GM18517 (cell line): Measurements from ENCODE around the gene TMEM106B.
"Not testable (repeated sequence)": the region's sequence is repeated elsewhere in the genome, so short reads cannot be mapped to it uniquely, and the experiment has no call there.

Experiments
- ATAC-seq: cut with Tn5 transposase; IDR thresholded peaks from one replicate; pipeline ENCODE4 v1.9.1; 2021; ENCODE audit warnings: mild to moderate bottlenecking, moderate library complexity; ENCODE audit not compliant: unreplicated experiment

TMEM106B gene

DNA sequence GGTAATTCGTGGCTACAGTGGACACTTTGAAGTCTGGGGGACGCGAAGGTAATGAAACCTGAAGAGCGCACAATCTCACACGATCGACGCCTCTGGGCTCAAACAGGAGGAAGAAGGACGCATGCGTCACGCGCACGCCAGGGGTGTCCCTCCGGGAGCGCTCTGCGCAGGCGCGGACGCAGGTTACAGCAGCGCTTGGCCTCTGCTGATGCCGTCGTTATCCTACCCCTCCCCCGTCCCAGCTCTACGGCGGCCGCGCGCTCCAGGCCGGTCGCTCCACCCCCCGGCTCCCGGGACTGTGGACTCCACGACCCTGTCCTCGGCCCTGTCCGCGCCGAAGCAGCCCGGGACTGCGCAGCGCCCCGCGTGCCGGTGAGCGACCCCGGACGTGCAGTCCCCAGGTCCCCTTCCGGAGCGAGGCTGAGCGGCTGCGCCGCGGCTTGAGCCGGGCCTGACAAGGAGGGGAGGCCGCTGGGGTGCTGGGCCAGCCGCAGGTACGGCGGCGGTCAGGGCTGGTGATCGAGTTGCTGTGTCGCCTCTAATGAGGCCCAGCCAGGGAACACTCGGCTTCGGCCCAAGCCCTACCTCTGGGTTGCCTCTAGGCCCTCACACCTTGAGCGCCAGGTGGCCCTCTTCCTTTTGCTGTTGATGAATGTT is at the start of gene TMEM106B:
TSS of gene TMEM106B (plus strand) at position 241 of the 657 bp plus-strand sequence. CDS start 3,517 bp downstream, outside the sequence.
- ATAC-seq = peak; percentile 90

DNA sequence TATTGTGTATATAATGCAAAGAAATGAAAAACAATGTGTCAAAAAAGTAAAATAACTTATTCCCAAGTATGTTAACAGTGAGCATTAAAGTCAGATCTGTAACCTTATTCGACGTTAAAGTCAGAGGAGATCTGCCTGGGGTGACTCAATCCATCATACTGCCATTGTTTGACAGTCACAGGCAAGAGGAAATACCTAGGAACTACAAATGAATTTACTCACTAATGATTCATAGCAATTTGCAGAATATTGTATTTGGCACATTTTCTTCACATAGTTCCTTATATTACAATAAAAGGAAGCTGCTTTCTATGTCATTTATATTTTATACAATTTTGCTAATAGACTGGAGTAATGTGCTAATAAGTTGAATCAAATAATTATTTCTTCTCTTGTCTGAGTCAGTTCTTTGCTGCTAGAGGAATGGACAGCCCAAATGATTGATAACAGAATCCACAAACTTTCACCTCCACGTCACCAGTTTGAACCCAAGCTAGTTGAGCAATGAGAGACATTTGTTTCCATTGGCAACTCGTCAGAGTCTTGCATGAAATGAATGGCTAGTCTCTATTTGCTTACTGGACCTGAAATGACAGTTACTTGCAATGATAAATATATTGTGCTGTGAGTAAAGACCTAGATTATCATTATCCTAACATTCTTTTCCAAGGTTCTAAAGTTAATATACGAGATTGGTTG is 48.5 kb upstream of the TMEM106B start:
- ATAC-seq = no peak

DNA sequence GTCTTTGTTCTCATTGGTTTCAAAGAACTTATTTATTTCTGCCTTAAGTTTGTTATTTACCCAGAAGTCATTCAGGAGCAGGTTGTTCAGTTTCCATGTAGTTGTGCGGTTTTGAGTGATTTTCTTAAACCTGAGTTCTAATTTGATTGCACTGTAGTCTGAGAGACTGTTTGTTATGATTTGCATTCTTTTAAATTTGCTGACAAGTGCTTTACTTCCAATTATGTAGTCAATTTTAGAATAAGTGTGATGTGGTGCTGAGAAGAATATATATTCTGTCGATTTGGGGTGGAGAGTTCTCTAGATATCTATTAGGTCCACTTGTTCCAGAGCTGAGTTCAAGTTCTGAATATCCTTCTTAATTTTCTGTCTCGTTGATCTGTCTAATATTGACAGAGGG is 43.0 kb upstream of the TMEM106B start:
- ATAC-seq = not testable (repeated sequence)

DNA sequence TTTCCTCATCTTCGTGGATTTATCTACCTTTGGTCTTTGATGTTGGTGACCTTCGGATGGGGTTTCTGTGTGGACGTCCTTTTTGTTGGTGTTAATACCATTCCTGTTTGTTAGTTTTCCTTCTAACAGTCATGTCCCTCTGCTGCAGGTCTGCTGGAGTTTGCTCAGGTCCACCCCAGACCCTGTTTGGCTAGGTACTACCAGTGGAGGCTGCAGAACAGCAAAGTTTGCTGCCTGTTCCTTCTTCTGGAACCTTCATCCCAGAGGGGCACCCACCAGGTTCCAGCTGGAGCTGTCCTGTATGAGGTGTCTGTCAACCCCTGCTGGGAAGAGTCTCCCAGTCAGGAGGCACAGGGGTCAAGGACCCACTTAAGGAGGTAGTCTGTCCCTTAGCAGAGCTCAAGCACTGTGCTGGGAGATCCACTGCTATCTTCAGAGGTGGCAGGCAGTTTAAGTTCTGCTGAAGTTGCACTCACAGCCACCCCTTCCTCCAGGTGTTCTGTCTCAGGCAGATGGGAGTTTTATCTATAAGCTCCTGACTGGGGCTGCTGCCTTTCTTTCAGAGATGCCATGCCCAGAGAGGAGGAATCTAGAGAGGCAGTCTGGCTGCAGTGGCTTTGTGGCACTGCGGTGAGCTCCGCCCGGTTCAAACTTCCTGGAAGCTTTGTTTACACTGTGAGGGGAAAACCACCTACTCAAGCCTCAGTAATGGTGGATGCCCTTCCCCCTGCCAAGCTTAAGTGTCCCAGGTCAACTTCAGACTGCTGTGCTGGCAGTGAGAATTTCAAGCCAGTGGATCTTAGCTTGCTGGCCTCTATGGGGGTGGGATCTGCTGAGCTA is 40.9 kb upstream of the TMEM106B start:
- not testable (repeated sequence) for ATAC-seq

DNA sequence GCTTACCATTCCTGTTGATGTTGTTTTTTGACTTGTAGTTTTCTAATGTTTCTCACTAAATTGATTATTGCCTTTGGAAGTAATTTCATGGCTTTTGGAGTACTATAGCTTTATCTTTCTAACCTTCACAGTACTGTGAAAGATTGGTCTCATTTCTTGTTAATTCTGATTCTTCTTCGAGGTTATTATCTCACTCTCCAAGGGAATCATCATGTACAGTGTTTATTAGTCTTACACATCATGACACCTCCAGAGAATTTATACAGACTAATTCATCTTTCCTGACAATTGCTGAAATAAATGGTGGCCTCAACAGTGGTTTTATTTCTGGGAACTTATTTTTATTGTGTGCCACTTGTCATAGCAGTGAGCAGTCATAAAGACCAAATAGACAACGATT is 37.4 kb upstream of the TMEM106B start:
- ATAC-seq = no peak

DNA sequence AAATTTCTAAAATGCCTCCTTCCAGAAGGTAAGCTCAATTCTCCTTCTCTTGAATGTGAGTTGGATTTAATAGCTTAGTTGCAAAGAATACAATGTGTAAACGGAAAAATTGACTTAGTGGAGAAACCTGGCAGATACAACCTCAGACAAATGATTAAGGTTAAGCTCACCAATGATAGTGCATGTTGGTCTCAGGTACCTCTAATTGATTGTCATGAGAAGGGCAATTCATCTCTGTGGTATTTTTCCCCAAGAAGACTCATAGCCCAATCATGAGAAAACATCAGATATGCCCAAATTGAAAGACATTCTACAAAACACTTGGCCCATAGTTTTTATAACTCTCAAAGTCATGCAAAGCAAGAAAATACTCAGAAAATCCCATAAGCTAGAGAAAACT is 36.2 kb upstream of the TMEM106B start:
- ATAC-seq = no peak

DNA sequence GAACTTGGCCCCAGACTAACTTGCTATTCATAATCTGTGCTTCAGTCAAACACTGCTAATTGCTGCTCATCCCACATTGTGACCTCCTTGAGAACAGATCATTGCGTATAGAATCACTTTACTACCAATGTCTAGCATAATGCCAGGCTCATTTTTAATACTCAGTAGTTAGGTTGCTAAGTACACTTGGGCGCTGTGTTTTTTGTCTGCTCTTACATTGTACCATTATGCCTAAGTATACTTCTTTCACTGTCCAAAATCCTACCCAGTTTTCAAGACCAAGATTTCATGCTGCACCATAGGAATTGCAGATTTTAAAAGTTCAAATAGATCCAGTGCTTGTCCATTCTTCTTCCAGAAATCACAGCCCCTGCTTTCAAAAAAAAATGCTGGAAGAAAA is 32.8 kb upstream of the TMEM106B start:
- ATAC-seq = no peak

DNA sequence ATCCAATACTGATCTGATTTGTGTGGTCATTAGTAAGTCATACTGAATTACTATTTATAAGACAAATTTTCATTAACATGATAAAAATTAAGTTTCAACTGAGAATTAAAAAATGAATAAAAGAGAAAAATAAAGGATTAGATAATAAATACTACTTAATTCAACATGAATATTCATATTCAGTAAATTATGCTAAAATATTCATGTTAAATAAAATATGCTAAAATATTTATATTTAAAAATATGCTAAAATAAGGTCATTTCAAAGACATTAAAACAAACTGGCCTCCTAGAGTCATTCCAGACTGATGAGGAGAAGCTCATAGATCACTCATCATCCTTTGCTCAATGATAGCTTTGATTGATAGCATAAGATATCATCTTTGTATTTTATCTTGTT is 16.7 kb upstream of the TMEM106B start:
- ATAC-seq = no peak

DNA sequence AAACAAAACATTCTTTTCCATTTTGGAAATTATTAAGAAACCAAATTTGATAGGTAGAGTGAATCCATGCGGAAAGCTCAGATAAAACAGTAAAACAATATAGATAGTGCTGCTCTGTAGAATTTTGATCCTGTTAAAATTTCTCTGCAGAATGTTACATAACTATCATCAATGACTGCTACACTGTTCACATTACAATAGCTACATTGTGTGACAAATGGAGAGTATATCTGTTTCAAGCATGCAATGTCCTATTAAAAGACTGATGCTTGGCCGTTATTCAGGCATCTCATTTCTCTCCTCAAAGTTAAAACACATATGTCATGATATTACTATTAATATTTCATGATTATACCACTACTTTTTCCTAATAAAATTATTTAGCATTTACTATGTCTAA is 14.7 kb upstream of the TMEM106B start:
- no peak for ATAC-seq

DNA sequence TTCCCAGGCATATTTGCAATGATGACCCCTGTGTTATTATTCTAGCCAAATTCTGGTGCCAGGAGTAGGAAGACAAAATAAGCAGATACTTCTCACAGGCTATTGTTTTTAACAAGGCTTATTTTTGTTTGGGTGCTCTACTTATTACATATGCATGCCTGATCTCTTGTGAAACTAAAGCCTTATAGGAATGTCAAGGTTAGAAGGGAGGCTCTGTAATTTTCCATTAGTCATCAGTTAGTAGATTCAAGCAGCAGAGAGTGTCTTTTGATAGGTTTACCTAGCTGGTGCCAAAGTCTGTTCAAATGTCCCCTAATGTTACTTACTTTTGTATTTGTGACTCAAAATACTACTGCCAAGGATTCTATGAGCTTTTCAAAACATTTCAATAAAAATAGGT is 11.7 kb upstream of the TMEM106B start:
- no peak for ATAC-seq

DNA sequence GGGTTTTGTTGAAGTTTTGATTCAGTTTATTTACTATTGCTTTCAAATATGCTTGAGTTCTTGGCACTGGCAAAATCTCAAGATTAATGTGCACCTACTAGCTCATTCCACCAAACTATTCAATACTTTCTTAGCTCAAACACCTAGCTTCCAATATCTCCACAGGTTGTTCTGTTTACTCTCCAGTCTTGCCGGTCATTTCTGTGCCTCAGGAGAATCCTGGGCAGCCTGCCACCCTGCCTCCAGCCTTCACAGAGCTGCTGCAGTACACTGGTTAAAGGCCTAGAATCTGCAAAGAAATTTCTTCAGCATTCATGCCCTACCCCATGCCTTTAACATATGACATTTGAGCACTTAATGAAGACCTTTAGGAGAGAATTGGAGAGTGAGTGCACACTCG is 4.0 kb upstream of the TMEM106B start:
- ATAC-seq = no peak

DNA sequence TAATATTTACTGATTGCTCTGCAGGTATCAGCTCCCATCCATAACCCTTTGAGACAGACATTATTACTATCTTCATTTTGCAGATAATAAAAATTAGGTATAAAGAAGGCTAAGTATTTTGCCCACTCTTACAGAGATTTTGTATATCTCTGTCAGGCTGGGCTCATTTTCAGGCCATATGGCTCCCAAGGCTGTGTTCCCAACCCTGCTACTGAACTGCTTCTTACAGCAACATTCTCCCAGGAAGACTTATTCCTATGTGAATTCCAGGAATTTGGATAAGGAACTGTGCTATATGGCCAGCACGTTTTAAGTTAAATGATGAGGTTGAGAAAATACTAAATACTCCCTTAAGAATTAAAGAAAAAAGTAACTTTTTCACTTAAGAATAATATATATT is 1.9 kb upstream of the TMEM106B start:
- ATAC-seq = no peak

DNA sequence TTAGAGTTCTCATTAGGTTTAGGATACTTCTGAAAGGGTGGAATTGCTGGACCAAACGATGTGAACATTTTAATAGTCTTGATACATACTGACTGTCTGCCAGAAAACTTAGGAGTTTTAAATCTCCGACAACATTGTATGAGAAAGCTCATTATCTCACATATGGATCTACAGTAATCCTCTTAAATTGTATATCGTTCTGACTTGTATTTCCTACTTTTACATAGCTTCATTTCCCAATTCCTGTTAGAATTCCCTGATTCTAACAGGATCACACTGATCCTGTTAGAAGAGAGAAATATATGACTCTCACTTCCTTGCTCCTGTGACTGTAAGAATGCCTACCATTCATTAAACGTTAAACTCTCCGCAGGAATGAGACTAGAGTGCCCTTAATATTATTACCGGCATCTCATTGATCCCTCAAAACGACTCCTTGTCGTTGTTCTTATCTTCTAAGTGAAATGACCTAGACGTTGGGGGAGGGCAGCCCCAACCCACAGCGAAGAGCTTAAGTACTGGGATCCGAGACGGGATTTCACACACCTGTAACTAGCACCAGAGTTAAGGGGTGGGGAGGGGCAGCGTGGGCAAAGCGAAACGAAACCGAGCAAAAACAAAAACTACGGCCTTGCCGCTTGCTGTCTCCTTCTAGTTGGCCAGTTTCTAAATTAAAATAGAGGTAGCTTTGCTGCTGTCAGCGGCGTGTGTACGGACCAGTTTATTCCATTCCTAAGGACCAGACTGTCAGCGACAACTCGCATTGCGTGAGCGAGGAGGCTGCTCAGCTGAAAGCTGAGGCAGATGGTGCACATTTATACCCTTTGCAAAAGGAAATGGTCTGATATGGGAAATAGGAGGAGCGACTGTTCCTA is 678 bp upstream of the TMEM106B start:
- ATAC-seq = peak; percentile 39

DNA sequence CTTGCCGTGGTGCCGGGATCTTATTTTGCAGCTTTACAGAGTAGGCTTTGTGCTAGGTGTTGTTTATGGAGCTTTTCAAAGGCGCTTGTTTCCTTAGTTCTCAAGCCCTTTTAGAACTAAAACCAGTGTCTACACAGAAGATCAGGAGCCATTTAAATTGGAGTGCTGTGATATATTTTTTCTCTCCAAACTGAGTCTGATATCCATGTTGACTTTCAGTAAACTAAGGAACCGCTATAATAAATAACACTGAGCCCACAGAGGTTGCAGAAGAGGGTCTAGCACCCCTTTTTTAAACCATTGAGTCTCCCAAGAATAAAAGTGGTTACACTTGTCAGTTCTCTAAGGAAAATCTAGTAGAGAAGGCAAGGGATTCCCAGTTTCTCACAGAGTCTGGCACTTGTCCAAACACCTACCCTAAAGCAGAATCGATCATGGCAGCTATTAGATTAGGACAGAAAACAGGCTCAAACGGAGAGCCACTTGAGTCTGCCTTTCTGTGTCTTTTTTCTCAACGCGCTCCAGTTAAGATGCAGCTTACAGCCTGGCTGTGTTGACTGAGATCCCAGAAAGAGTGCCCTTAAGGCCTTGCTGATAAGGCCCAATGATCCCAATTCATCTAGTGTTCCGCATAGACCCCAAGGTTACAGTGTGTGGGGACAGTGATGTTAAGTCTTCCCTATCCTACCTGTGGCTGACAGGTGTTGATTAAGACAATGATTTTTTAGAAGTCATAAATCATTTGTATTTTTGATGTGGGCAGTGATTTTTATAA is 804 bp downstream of the TMEM106B start:
- ATAC-seq = no peak

DNA sequence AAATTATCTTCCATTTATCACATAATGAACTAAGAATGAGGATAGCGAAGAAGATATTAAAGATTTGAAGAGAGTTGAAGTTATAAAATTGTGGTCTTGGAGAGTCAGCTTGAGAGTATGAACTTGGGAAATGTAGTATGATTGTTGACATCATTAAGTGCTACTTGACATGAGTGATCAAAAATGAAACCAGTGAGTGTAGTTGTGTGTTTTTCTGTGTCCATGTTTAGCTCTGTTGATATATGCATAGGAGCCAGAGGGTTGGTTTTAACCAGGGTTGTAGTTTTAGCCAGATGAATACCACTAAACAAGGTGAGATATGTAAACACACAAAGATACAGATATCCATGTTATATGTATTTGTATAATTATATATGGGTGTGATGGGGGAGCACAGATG is 6.2 kb downstream of the TMEM106B start:
- no peak for ATAC-seq

DNA sequence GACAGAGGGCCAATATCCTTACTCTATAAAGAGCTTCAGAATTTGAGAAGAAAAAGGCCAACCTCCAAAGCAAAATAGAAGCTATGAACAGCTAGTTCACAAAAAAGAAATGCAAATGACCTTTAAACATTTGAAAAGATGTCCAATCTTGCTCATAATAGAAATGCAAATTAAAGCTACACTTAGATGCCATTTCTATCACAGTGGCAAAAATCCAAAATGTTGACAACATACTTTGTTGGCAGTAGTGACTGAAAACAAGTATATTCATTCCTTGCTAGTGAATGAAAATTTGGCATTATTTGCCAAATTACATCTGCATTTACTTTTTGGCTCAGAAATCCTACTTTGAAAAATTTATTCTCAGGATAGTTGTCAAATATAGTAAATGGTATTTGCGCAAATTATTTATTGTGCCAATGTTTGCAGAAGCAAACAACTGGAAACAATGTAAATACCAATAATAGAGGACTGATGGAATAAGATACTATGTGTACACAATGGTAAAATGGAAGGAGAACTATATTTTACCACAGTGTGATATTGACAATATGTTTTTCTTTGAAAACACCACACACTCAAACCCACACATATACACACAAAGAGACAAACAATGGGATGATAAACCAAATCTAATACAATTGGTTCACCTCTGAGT is 9.4 kb downstream of the TMEM106B start:
- no peak for ATAC-seq

DNA sequence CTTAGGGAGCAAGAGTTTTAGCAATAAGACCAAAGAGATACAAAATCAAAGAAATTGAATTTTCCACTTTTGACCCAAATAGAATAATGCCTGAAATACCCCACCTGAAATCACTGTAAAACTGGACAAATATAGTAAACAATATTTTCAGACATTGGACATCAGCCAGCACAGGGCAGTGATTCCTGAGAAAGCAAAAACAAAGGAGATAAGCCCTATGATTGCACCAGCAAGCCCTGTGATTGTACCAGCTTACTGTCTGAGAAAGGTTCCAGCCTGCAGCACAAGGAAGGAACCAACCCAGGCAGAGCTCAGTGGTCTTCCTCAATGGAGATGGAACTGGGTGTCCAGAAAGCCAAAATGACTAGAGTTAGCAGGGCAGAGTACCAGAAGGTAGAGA is 10.3 kb downstream of the TMEM106B start:
- ATAC-seq = no peak

DNA sequence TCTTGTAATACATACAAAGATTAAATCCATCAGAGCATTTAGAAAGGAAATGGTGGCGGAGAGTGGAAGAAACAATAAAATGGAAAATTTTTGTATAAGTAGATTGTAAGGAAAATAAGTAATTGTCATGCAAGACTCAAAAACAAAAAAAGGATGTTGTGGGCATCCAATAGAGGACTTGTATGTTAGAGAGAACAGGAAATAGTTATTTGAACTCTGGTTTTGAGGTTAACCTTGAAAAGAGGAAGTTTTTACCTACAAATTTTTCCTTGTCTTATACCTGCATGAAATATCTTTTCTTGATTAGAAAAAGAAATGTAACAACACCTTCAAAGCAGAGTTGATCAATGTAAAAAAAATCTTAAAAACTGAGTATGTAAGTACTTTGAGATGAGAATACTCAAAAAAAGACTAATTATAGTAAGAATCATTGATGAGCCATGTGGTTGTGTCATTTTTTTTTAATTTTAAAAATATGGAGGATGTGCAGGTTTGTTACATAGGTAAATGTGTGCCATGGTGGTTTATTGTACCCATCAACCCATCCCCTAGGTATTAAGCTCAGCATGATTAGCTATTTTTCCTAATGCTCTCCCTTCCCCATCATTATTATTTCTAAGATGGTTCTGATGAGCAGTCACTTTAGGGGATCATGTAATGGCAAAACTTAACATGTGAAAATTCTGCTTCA is 11.9 kb downstream of the TMEM106B start:
- ATAC-seq = peak; percentile 93

DNA sequence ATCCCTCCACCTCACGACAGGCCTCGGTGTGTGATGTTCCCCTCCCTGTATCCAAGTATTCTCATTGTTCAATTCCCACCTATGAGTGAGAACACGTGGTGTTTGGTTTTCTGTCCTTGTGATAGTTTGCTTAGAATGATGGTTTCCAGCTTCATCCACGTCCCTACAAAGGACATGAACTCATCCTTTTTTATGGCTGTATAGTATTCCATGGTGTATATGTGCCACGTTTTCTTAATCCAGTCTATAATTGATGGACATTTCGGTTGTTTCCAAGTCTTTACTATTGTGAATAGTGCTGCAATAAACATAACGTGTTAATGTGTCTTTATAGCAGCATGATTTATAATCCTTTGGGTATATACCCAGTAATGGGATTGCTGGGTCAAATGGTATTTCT is 13.9 kb downstream of the TMEM106B start:
- ATAC-seq = not testable (repeated sequence)
